GM04504 (cell line): ENCODE results near the gene WNT2B.

ENCODE experiments used
- DNase-seq: peaks from one replicate; pipeline ENCODE4 v3.0.0-alpha.2; 2012; ENCODE audit warnings: low read depth

WNT2B gene

GRCh38 chr1:112527266-112528010 lies 18.7 kb downstream of the WNT2B start:
- DNase-seq: no peak

GRCh38 chr1:112528076-112528475 lies 19.3 kb downstream of the WNT2B start:
- no peak for DNase-seq

- DNase-seq: no peak
Observed at GRCh38 chr1:112529301-112529700, 20.5 kb downstream of the WNT2B start.

- DNase-seq: no peak
Observed at GRCh38 chr1:112530832-112531231, 22.1 kb downstream of the WNT2B start.

GRCh38 chr1:112532064-112532463 lies 23.3 kb downstream of the WNT2B start:
- DNase-seq: no peak

- DNase-seq: no peak
Observed at GRCh38 chr1:112533029-112533428, 24.3 kb downstream of the WNT2B start.

- DNase-seq: no peak
Observed at GRCh38 chr1:112536561-112536960, 27.8 kb downstream of the WNT2B start.

- DNase-seq: no peak
Observed at GRCh38 chr1:112537456-112537855, 28.7 kb downstream of the WNT2B start.

GRCh38 chr1:112538883-112539282 lies 30.1 kb downstream of the WNT2B start:
- no peak for DNase-seq

- no peak for DNase-seq
Observed at GRCh38 chr1:112540226-112540794, 31.5 kb downstream of the WNT2B start.

GRCh38 chr1:112541299-112541698 lies 32.5 kb downstream of the WNT2B start:
- no peak for DNase-seq

- no peak for DNase-seq
Observed at GRCh38 chr1:112542206-112542973, 33.6 kb downstream of the WNT2B start.

- peak; percentile 78 for DNase-seq
Observed at GRCh38 chr1:112544011-112544688, 35.4 kb downstream of the WNT2B start.

- DNase-seq: no peak
Observed at GRCh38 chr1:112544751-112545150, 36.0 kb downstream of the WNT2B start.

GRCh38 chr1:112546076-112546475 lies 37.3 kb downstream of the WNT2B start:
- DNase-seq: no peak

- DNase-seq: no peak
Observed at GRCh38 chr1:112548547-112548946, 39.8 kb downstream of the WNT2B start.

- DNase-seq: no peak
Observed at GRCh38 chr1:112549590-112549989, 40.8 kb downstream of the WNT2B start.

- DNase-seq: no peak
Observed at GRCh38 chr1:112554411-112554810, 45.6 kb downstream of the WNT2B start.

- DNase-seq: no peak
Observed at GRCh38 chr1:112557385-112557784, 48.6 kb downstream of the WNT2B start.

GRCh38 chr1:112558634-112559033 lies 49.9 kb downstream of the WNT2B start:
- DNase-seq: no peak

- DNase-seq: no peak
Observed at GRCh38 chr1:112563341-112563740, 54.6 kb downstream of the WNT2B start.

- DNase-seq: no peak
Observed at GRCh38 chr1:112564081-112564480, 55.3 kb downstream of the WNT2B start.

GRCh38 chr1:112565800-112566199 lies 57.0 kb downstream of the WNT2B start:
- no peak for DNase-seq
